Measurements from ENCODE around the gene STRIP1. TPM values are rescaled to one million over a fixed set of nuclear protein-coding genes. Genes with fewer than 3 reads are reported as not detected.

The STRIP1 gene
- total RNA-seq, 1 experiment from 2014 or later = 36.5 TPM

- TF ChIP-seq EZH2 (IDR thresholded peaks at IDR 0.05; ENCODE audit: low read depth) = no peak
- TF ChIP-seq, protein P1, sequence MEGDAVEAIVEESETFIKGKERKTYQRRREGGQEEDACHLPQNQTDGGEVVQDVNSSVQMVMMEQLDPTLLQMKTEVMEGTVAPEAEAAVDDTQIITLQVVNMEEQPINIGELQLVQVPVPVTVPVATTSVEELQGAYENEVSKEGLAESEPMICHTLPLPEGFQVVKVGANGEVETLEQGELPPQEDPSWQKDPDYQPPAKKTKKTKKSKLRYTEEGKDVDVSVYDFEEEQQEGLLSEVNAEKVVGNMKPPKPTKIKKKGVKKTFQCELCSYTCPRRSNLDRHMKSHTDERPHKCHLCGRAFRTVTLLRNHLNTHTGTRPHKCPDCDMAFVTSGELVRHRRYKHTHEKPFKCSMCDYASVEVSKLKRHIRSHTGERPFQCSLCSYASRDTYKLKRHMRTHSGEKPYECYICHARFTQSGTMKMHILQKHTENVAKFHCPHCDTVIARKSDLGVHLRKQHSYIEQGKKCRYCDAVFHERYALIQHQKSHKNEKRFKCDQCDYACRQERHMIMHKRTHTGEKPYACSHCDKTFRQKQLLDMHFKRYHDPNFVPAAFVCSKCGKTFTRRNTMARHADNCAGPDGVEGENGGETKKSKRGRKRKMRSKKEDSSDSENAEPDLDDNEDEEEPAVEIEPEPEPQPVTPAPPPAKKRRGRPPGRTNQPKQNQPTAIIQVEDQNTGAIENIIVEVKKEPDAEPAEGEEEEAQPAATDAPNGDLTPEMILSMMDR (conservative IDR thresholded peaks at IDR 0.05) = no peak
- H3K79me2 ChIP-seq (ENCODE audit: low read depth) = no peaks in the 10 kb centered on the region
- ChIA-PET CTCF (no interaction called here), POLR2A (ENCODE audit: unreplicated experiment) (no interaction called here)
- DNase-seq = no peak
- intact Hi-C loops (cut with micrococcal nuclease; ENCODE audit: unreplicated experiment) = no loop called here
- peak overlapping the region; percentile 17; the same call in 1 of the 2 replicates for H3K27ac ChIP-seq
- peaks cover 49% of the 10 kb centered on the region for H3K36me3 ChIP-seq (ENCODE audit: low read depth)
- no peak overlapping the region for H2AFZ ChIP-seq
- H3F3A ChIP-seq (ENCODE audit: insufficient read depth, low read depth) = peaks cover 35% of the 10 kb centered on the region
- H3K27me3 ChIP-seq (ENCODE audit: insufficient read depth, low read depth) = no peaks in the 10 kb centered on the region
- H3K4me1 ChIP-seq (replicated peaks; ENCODE audit: insufficient read depth) = peaks cover 16% of the 10 kb centered on the region; the same call in 1 of the 2 replicates
- H3K9me2 ChIP-seq (ENCODE audit: insufficient read depth) = no peaks in the 10 kb centered on the region
- BruUV-seq (replicated peaks) = no TSS peak
- no peak overlapping the region for H3K4me3 ChIP-seq
- H4K20me1 ChIP-seq (ENCODE audit: insufficient read depth) = no peaks in the 10 kb centered on the region
- H3K9me3 ChIP-seq (ENCODE audit: insufficient read depth, low read depth) = no peaks in the 10 kb centered on the region
- no peak overlapping the region for H3K4me2 ChIP-seq
These were observed 22.4 kb downstream of the STRIP1 start for GRCh38 chr1:110056776-110057175.

DNA sequence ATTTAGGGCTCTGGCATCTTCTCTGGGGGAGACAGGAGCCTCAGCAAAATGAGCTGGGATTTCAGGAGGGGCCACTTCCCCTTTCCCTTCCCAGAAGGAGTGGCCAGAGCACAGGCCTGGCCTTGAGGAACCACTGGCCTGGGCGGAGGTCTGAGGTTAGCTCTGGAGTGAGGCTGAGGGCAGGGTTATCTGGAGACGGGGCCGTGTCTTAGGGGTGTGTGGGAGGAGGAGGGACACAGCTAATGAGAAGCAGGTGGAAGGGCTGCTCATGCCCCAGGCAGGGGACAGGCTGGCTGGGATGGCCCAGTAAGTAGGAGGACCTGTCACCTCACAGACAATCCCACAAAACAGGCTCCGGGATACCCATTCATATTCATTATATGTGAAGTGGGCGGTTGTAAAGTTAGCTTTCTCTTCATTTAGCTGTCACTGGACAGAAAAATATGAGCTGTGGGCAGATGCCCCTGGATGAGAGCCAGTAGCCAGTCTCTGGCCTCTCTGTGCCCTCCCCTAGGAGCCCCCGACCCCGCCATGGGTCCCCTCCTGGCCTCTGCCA lies 23.6 kb downstream of the STRIP1 start:
- no TSS peak for BruUV-seq (replicated peaks)
- Histone ChIP-seq H4K20me1 (ENCODE audit: insufficient read depth) (no peaks in the 10 kb centered on the region), H3K4me1 (replicated peaks; ENCODE audit: insufficient read depth) (peaks cover 16% of the 10 kb centered on the region; the same call in 1 of the 2 replicates), H3K4me3 (no peak overlapping the region), H3K27ac (peak overlapping the region; percentile 17), H3K27me3 (ENCODE audit: insufficient read depth, low read depth) (no peaks in the 10 kb centered on the region), H3K4me2 (no peak overlapping the region), H2AFZ (no peak overlapping the region), H3K79me2 (ENCODE audit: low read depth) (no peaks in the 10 kb centered on the region), H3K36me3 (ENCODE audit: low read depth) (peaks cover 45% of the 10 kb centered on the region), H3K9me3 (ENCODE audit: insufficient read depth, low read depth) (no peaks in the 10 kb centered on the region), H3K9me2 (ENCODE audit: insufficient read depth) (no peaks in the 10 kb centered on the region), H3F3A (ENCODE audit: insufficient read depth, low read depth) (peaks cover 28% of the 10 kb centered on the region; the same call in 1 of the 2 replicates)
- TF ChIP-seq, protein P1 (conservative IDR thresholded peaks at IDR 0.05) = no peak
- TF ChIP-seq EZH2 (IDR thresholded peaks at IDR 0.05; ENCODE audit: low read depth) = no peak
- POLR2A ChIA-PET (ENCODE audit: unreplicated experiment) = no interaction called here
- intact Hi-C loops (cut with micrococcal nuclease; ENCODE audit: unreplicated experiment) = no loop called here
- CTCF ChIA-PET = no interaction called here
- DNase-seq = no peak

DNA sequence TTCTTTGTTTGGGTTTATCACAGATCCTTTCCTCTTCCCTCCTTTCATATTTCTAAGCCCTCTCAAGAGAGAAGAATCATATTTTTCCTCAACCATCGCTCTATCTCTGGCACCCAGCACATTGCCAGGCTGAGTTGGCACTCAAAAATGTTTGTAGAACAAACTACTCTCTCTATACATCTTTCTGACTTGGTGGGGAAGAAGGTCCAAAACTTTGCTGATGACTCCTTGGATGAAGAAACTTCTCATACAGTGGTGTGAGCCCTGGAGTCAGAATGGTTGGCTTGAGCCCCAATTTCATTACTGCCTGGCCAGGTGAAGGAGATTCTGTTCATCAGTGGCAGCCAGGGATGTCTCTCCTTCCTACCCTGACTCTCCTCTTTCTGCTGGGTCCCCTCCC lies 24.2 kb downstream of the STRIP1 start:
- intact Hi-C loops (cut with micrococcal nuclease; ENCODE audit: unreplicated experiment) = no loop called here
- no peaks in the 10 kb centered on the region for H3K9me2 ChIP-seq (ENCODE audit: insufficient read depth)
- peaks cover 42% of the 10 kb centered on the region for H3K36me3 ChIP-seq (ENCODE audit: low read depth)
- no peak overlapping the region for H3K4me3 ChIP-seq
- H3K9me3 ChIP-seq (ENCODE audit: insufficient read depth, low read depth) = no peaks in the 10 kb centered on the region
- no peak for DNase-seq
- POLR2A ChIA-PET (ENCODE audit: unreplicated experiment) = no interaction called here
- peaks cover 16% of the 10 kb centered on the region; the same call in 1 of the 2 replicates for H3K4me1 ChIP-seq (replicated peaks; ENCODE audit: insufficient read depth)
- H3K79me2 ChIP-seq (ENCODE audit: low read depth) = no peaks in the 10 kb centered on the region
- CTCF ChIA-PET = no interaction called here
- no TSS peak for BruUV-seq (replicated peaks)
- H3F3A ChIP-seq (ENCODE audit: insufficient read depth, low read depth) = peaks cover 28% of the 10 kb centered on the region; the same call in 1 of the 2 replicates
- H3K27ac ChIP-seq = peak overlapping the region; percentile 17; the same call in 1 of the 2 replicates
- no peak for TF ChIP-seq EZH2 (IDR thresholded peaks at IDR 0.05; ENCODE audit: low read depth)
- H3K4me2 ChIP-seq = no peak overlapping the region
- H2AFZ ChIP-seq = no peak overlapping the region
- H4K20me1 ChIP-seq (ENCODE audit: insufficient read depth) = no peaks in the 10 kb centered on the region
- no peaks in the 10 kb centered on the region for H3K27me3 ChIP-seq (ENCODE audit: insufficient read depth, low read depth)

Data from PC-9 (cell line).